Psoas muscle (tissue), 8 donors: ENCODE data around the gene MCTP1. TPM values are rescaled to one million over a fixed set of nuclear protein-coding genes. Genes with fewer than 3 reads are reported as not detected.

ENCODE experiments used
- ATAC-seq, 4 donors: fragments of 200-7000 bp; cut with Tn5 transposase; one replicate each; pipeline ENCODE4 v1.9.1; 2020; ENCODE audit warnings: moderate library complexity in 3 of 4, mild to moderate bottlenecking in 2 of 4
- DNase-seq, 2 donors: peaks; one replicate each; pipeline ENCODE4 v3.0.0-alpha.2; 2020
- H3K27ac ChIP-seq: fragments of 200-600 bp; one replicate; pipeline ENCODE4 v1.8.0; 2022
- H3K27me3 ChIP-seq, 3 donors: fragments of 200-600 bp in 1 of 3; one replicate each; pipeline versions ENCODE4 v1.6.1 to v1.8.0; 2013 to 2022; ENCODE audit warnings: low read length in 2 of 3, mild to moderate bottlenecking in 2 of 3, moderate library complexity in 1 of 3; ENCODE audit not compliant: insufficient read depth in 3 of 3
- H3K36me3 ChIP-seq, 2 donors: fragments of 200-600 bp in 1 of 2; one replicate each; pipeline versions ENCODE4 v1.6.1 to v1.8.0; 2013 to 2022; ENCODE audit warnings: low read depth in 1 of 2, mild to moderate bottlenecking in 1 of 2, moderate library complexity in 1 of 2; ENCODE audit not compliant: insufficient read depth in 1 of 2
- H3K4me1 ChIP-seq: fragments of 200-600 bp; one replicate; pipeline ENCODE4 v1.8.0; 2022
- H3K4me3 ChIP-seq: fragments of 200-600 bp; one replicate; pipeline ENCODE4 v1.8.0; 2022; ENCODE audit warnings: mild to moderate bottlenecking
- H3K9me3 ChIP-seq: fragments of 200-600 bp; one replicate; pipeline ENCODE4 v1.8.0; 2022
- CTCF ChIP-seq: fragments of 200-600 bp; IDR thresholded peaks from one replicate; pipeline ENCODE4 v1.8.0; 2022; ENCODE audit warnings: antibody characterized with exemption
- WGBS, 3 donors: extraction: QIAGEN DNeasy Blood & Tissue Kit; methylation state at CpG; one replicate each; pipeline versions ENCODE4 v1.1.6 to v1.1.7; 2013; 5-methylcytosine and 5-hydroxymethylcytosine counted together
- intact Hi-C, 2 donors: fragments of 100-400 bp; cut with DNase I; formaldehyde crosslinking; loops; one replicate each; pipeline versions ENCODE4 v1.11.0 to v1.14.2; 2022
- polyA plus RNA-seq, 3 donors: library from polyadenylated mRNA; stranded (reverse); fragments of 200-250 nt; gene quantifications; one replicate each; pipeline ENCODE4 v1.2.3, GENCODE V29; 2013
- total RNA-seq, 4 donors: library from RNA; stranded (reverse); fragmentation: NEBNext Ultra II Directional in 2 of 4; extraction: Animal tissue kit (Norgen Biotek cat#: 25700) in 2 of 4; gene quantifications; one replicate each; pipeline versions ENCODE4 v1.2.1 to v1.2.4, GENCODE V29; 2021 to 2023
- donor health status: healthy with polysubstance abuse.
- donor health status: DM: no; HTN: no; CAD: no; lungs with moderate emphysema.
- donor health status: Bipolar disorder and iron deficiency.
- donor health status: healthy.
- donor health status: DM: yes; HTN: yes; CAD: no.
- donor health status: DM: no; HTN: no; CAD: no.
- donor health status: DM: no; HTN: no; CAD: no.
- donor health status: DM: yes; HTN: yes; CAD: no.

The MCTP1 gene
- total and polyA plus RNA-seq, 7 donors = 1.4 to 8.8 (median 3.5) TPM

GRCh38 chr5:94691291-94691690 lies 593.6 kb downstream of the MCTP1 start:
- TF ChIP-seq CTCF = no peak
- DNase-seq = no peak
- intact Hi-C loops = loop anchor here in 1 of 2 donors (10.0 kb wide), 1 partner anchor 166 kb away; no protein-coding TSS in a partner anchor
- no peaks in the 10 kb centered on the region for H3K27me3 ChIP-seq
- no peak for ATAC-seq
- H3K27ac ChIP-seq = no peak overlapping the region
- no peaks in the 10 kb centered on the region for H3K9me3 ChIP-seq
- H3K4me1 ChIP-seq = no peaks in the 10 kb centered on the region
- 95 to 97% (median 95%) methylated on average over 1 of the region's 1 CpG for WGBS, 3 donors
- no peak overlapping the region for H3K4me3 ChIP-seq
- H3K36me3 ChIP-seq = peaks cover 0 to 12% of the 10 kb centered on the region in 2 donors

- Histone ChIP-seq H3K27me3 (no peaks in the 10 kb centered on the region), H3K9me3 (no peaks in the 10 kb centered on the region), H3K4me3 (no peak overlapping the region), H3K27ac (no peak overlapping the region), H3K4me1 (no peaks in the 10 kb centered on the region), H3K36me3 (peaks cover 0 to 12% of the 10 kb centered on the region in 2 donors)
- no peak for TF ChIP-seq CTCF
- intact Hi-C loops = loop anchor here in 1 of 2 donors (10.0 kb wide), 1 partner anchor 166 kb away; no protein-coding TSS in a partner anchor
- WGBS, 3 donors = 77 to 81% (median 79%) methylated on average over 2 of the region's 2 CpGs
- ATAC-seq (no peak), DNase-seq (no peak)
Measured at GRCh38 chr5:94690778-94691177, 594.1 kb downstream of the MCTP1 start.

GRCh38 chr5:94689908-94690307 lies 595.0 kb downstream of the MCTP1 start:
- no peak overlapping the region for H3K27ac ChIP-seq
- intact Hi-C loops = loop anchor here in 1 of 2 donors (10.0 kb wide), 1 partner anchor 165 kb away; no protein-coding TSS in a partner anchor
- ATAC-seq = no peak

GRCh38 chr5:94682814-94683520 lies 601.9 kb downstream of the MCTP1 start:
- Histone ChIP-seq H3K36me3 (peaks cover 0 to 5% of the 10 kb centered on the region in 2 donors), H3K27me3 (no peaks in the 10 kb centered on the region), H3K4me3 (no peak overlapping the region), H3K9me3 (no peaks in the 10 kb centered on the region), H3K27ac (no peak overlapping the region), H3K4me1 (no peaks in the 10 kb centered on the region)
- DNase-seq (no peak), ATAC-seq (no peak)
- intact Hi-C loops = no loop called here
- no peak for TF ChIP-seq CTCF
- WGBS, 3 donors = 84 to 89% (median 85%) methylated on average over 5 of the region's 5 CpGs

More at GRCh38 chr5:94689908-94690307, 595.0 kb downstream of the MCTP1 start:
- Histone ChIP-seq H3K4me1 (no peaks in the 10 kb centered on the region), H3K9me3 (no peaks in the 10 kb centered on the region), H3K36me3 (peaks cover 0 to 9% of the 10 kb centered on the region in 2 donors), H3K4me3 (no peak overlapping the region), H3K27me3 (no peaks in the 10 kb centered on the region)
- DNase-seq = no peak
- TF ChIP-seq CTCF = no peak
